Ovary (tissue), 9 donors: Measurements from ENCODE around the gene SULF2. TPM values are rescaled to one million over a fixed set of nuclear protein-coding genes. Genes with fewer than 3 reads are reported as not detected.

Experiments used
- DNase-seq, 5 donors: peaks; one replicate each; pipeline ENCODE4 v3.0.0-alpha.2; 2019 to 2020
- H3K27ac ChIP-seq, 2 donors: fragments of 200-600 bp; one replicate each; pipeline versions ENCODE4 v1.5.1 to v1.8.0; 2019 to 2022
- H3K27me3 ChIP-seq: fragments of 200-600 bp; one replicate; pipeline ENCODE4 v1.8.0; 2022
- H3K36me3 ChIP-seq: fragments of 200-600 bp; sonication (generic); one replicate; pipeline ENCODE4 v1.5.1; 2019
- H3K4me1 ChIP-seq: one replicate; pipeline ENCODE4 v1.8.1; 2013; ENCODE audit warnings: mild to moderate bottlenecking, moderate library complexity; ENCODE audit not compliant: insufficient read depth
- H3K4me3 ChIP-seq: fragments of 200-600 bp; sonication (generic); one replicate; pipeline ENCODE4 v1.5.1; 2017
- H3K9me3 ChIP-seq, 2 donors: fragments of 200-600 bp in 1 of 2; sonication (generic) in 1 of 2; one replicate each; pipeline versions ENCODE4 v1.5.1 to v1.8.1; 2013 to 2019; ENCODE audit warnings: mild to moderate bottlenecking in 1 of 2, moderate library complexity in 1 of 2
- EP300 ChIP-seq: sonication (generic); formaldehyde crosslinking; IDR thresholded peaks from one replicate; pipeline ENCODE4 v1.6.1; 2017; ENCODE audit warnings: antibody characterized with exemption
- POLR2A ChIP-seq: fragments of 450-650 bp; IDR thresholded peaks from one replicate; pipeline ENCODE4 v1.6.1; 2017; ENCODE audit warnings: antibody characterized with exemption, mild to moderate bottlenecking, moderate library complexity
- WGBS, 3 donors: extraction: QIAGEN DNeasy Blood & Tissue Kit in 1 of 3; methylation state at CpG; one replicate each; pipeline versions ENCODE4 v1.1.5 to v1.1.7; 2013 to 2017; 5-methylcytosine and 5-hydroxymethylcytosine counted together
- intact Hi-C, 4 donors: fragments of 100-400 bp; cut with DNase I; formaldehyde crosslinking; loops; one replicate each; pipeline versions ENCODE4 v1.11.0 to v1.15.1; 2022 to 2023
- polyA plus RNA-seq, 2 donors: library from polyadenylated mRNA; stranded (reverse); fragments of 200-250 nt in 1 of 2; fragments of 350-450 nt in 1 of 2; fragmentation: Illumina TruSeq in 1 of 2; extraction: RNeasy Lipid Tissue Mini Kit (QIAGEN cat#74804) in 1 of 2; gene quantifications; one replicate each; pipeline ENCODE4 v1.2.3, GENCODE V29; 2013 to 2014
- total RNA-seq, 7 donors: library from RNA; depleted of rRNA in 2 of 7; stranded (reverse); fragments of >200 nt in 2 of 7; fragmentation: NEBNext Ultra II Directional in 3 of 7; extraction: Animal tissue kit (Norgen Biotek cat#: 25700) in 3 of 7; gene quantifications; one replicate each; pipeline versions ENCODE4 v1.1.0 to v1.2.4, GENCODE V29; 2016 to 2023
- TF ChIP-seq, protein P1 (sequence below), 3 donors: fragments of 450-650 bp in 2 of 3; fragments of 200-600 bp in 1 of 3; IDR thresholded peaks; one replicate each; pipeline versions ENCODE4 v1.5.1 to v1.8.0; 2016 to 2022; ENCODE audit warnings: antibody characterized with exemption in 3 of 3, mild to moderate bottlenecking in 1 of 3
- donor health status: DM: no; HTN: no; CAD: no; lungs with moderate emphysema.
- donor health status: DM: no; HTN: no; CAD: no.
- donor health status: Bipolar disorder and iron deficiency.
- donor health status: DM: yes; HTN: yes; CAD: no.
- donor health status: DM: no; HTN: no; CAD: no.
- donor health status: DM: yes; HTN: yes; CAD: no.

The SULF2 gene
- total and polyA plus RNA-seq, 9 donors: 128 to 423 (median 362) TPM

DNA sequence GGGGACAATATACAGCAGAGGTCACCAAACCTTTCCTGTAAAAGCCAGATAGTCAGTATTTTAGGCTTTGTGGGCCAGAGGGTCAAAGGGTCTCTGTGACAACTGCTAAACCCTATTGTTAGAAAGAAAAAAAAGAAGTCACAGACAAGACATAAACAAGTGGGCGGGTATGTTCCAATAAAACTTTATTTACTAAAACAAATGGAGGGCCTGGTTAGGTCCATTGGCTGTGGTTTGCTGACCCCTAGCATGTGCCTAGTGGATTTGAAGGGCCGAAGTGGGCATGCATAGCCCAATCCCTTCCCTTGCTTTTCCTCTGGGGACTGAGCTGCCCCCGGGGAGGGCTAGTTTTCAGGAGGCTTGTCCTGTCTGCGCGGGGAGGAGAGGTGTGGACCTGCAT lies 78.9 kb downstream of the SULF2 start:
- H3K4me1 ChIP-seq: peaks cover 26% of the 10 kb centered on the region
- no peak overlapping the region for H3K4me3 ChIP-seq
- no peak for DNase-seq
- no peaks in the 10 kb centered on the region for H3K36me3 ChIP-seq
- TF ChIP-seq, protein P1, sequence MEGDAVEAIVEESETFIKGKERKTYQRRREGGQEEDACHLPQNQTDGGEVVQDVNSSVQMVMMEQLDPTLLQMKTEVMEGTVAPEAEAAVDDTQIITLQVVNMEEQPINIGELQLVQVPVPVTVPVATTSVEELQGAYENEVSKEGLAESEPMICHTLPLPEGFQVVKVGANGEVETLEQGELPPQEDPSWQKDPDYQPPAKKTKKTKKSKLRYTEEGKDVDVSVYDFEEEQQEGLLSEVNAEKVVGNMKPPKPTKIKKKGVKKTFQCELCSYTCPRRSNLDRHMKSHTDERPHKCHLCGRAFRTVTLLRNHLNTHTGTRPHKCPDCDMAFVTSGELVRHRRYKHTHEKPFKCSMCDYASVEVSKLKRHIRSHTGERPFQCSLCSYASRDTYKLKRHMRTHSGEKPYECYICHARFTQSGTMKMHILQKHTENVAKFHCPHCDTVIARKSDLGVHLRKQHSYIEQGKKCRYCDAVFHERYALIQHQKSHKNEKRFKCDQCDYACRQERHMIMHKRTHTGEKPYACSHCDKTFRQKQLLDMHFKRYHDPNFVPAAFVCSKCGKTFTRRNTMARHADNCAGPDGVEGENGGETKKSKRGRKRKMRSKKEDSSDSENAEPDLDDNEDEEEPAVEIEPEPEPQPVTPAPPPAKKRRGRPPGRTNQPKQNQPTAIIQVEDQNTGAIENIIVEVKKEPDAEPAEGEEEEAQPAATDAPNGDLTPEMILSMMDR (IDR thresholded peaks at IDR 0.05): no peak
- no peak for TF ChIP-seq POLR2A
- no peak for TF ChIP-seq EP300
- intact Hi-C loops: no loop called here
- H3K27ac ChIP-seq: no peak overlapping the region
- H3K9me3 ChIP-seq: no peaks in the 10 kb centered on the region
- 94 to 98% (median 97%) methylated on average over 5 of the region's 5 CpGs for WGBS, 3 donors
- H3K27me3 ChIP-seq: no peaks in the 10 kb centered on the region

- no peak for TF ChIP-seq POLR2A
- TF ChIP-seq EP300: no peak
- Histone ChIP-seq H3K4me1 (peaks cover 23% of the 10 kb centered on the region), H3K4me3 (no peak overlapping the region), H3K9me3 (no peaks in the 10 kb centered on the region), H3K27ac (no peak overlapping the region), H3K27me3 (no peaks in the 10 kb centered on the region), H3K36me3 (no peaks in the 10 kb centered on the region)
- peak in 3 of 5 donors; percentile 50 to 62 (median 51) for DNase-seq
- intact Hi-C loops: no loop called here
- WGBS, 3 donors: 36 to 50% (median 43%) methylated on average over 7 of the region's 7 CpGs
Observed at GRCh38 chr20:47705497-47705856, 79.8 kb downstream of the SULF2 start.

DNA sequence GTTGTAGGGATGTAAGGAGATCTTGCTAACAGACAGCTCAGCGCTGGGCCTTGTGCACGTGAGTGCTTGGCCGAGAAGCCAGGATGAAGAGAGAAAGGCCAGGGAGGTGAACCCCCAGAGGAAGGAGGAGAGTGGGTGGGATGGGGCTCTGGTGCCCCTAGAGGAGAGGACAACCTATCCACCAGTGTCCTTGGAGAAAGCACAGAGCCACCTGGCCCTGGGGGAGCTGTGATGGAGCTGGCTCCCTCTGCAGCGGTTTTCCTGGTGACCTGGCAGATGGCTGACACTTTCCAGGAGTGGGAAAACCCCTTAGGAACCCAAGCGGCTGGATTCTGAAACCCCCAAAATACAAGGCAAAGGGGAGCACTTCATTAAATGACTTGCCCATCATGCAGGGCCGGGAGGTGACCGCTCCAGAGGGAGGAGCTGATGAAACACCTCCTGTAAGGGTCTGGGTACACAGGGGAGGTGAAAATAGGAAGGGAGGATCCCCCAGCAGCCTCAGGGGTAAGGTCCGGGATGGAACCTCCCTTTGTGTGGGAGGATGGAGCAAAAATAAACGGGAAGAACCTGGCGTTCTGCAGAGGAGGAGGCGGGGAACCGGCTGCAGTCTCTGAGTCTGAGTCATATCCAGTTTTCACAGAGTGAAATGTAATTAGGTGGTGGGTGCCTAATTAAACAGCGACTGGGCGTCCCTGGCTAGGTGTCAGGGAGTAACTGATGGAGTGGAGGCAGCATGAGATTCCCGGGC lies 80.4 kb downstream of the SULF2 start:
- no peak overlapping the region for H3K4me3 ChIP-seq
- peak in 3 of 5 donors; percentile 45 to 72 (median 59) for DNase-seq
- H3K27ac ChIP-seq: no peak overlapping the region
- H3K9me3 ChIP-seq: no peaks in the 10 kb centered on the region
- 27 to 33% (median 32%) methylated on average over 15 of the region's 15 CpGs for WGBS, 3 donors
- intact Hi-C loops: no loop called here
- TF ChIP-seq EP300 (no peak), POLR2A (no peak)
- TF ChIP-seq, protein P1 (IDR thresholded peaks at IDR 0.05): no peak
- no peaks in the 10 kb centered on the region for H3K27me3 ChIP-seq
- H3K4me1 ChIP-seq: peaks cover 24% of the 10 kb centered on the region
- H3K36me3 ChIP-seq: no peaks in the 10 kb centered on the region

- peaks cover 18% of the 10 kb centered on the region for H3K4me1 ChIP-seq
- no peak overlapping the region for H3K4me3 ChIP-seq
- H3K27ac ChIP-seq: no peak overlapping the region
- H3K36me3 ChIP-seq: no peaks in the 10 kb centered on the region
- intact Hi-C loops: no loop called here
- no peaks in the 10 kb centered on the region for H3K27me3 ChIP-seq
- WGBS, 3 donors: 80 to 86% (median 84%) methylated on average over 5 of the region's 5 CpGs
- no peak for TF ChIP-seq EP300
- no peak for TF ChIP-seq POLR2A
- TF ChIP-seq, protein P1 (IDR thresholded peaks at IDR 0.05): no peak
- DNase-seq: no peak
- no peaks in the 10 kb centered on the region for H3K9me3 ChIP-seq
Observed at GRCh38 chr20:47703748-47704147, 81.5 kb downstream of the SULF2 start.

DNA sequence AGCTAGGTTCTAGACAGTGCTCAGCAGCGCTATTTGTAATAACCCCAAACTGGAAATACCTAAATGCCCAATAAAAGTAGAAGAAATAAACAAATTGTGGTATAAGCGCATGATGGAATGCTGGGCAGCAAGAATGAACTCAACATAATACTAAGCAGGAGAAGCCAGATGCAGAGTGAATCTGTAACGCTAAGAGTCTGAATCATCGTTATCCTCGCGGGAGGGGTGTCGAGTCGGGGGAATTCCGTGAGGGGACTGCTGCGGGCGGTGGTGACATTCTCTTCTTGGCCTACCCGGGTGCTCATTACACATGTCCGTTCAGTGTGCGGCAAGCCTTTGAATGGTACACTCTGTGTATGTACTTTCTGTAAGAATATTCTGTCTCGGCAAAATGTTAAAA lies 83.7 kb downstream of the SULF2 start:
- no peaks in the 10 kb centered on the region for H3K27me3 ChIP-seq
- 91 to 93% (median 93%) methylated on average over 15 of the region's 15 CpGs for WGBS, 3 donors
- H3K4me1 ChIP-seq: peaks cover 10% of the 10 kb centered on the region
- H3K4me3 ChIP-seq: no peak overlapping the region
- no peaks in the 10 kb centered on the region for H3K36me3 ChIP-seq
- TF ChIP-seq EP300 (no peak), POLR2A (no peak)
- TF ChIP-seq, protein P1 (IDR thresholded peaks at IDR 0.05): no peak
- no peak for DNase-seq
- H3K27ac ChIP-seq: no peak overlapping the region
- no peaks in the 10 kb centered on the region for H3K9me3 ChIP-seq
- intact Hi-C loops: no loop called here
